NT2/D1 (cell line): ENCODE measurements around the gene FBXW9.

ENCODE experiments used
- SUZ12 ChIP-seq: IDR thresholded peaks from 2 replicates; pipeline ENCODE4 v1.6.1; 2011; ENCODE audit not compliant: insufficient read length, insufficient read depth; ENCODE audit errors: extremely low read depth
- YY1 ChIP-seq: IDR thresholded peaks from 2 replicates; pipeline ENCODE4 v1.6.1; 2011; ENCODE audit not compliant: insufficient read length, insufficient read depth

- TF ChIP-seq SUZ12 (no peak), YY1 (no peak)
Observed at GRCh38 chr19:12720851-12721655, 24.6 kb upstream of the FBXW9 start.
